B cell (primary cell): ENCODE data around the gene ARPP21. TPM values are rescaled to one million over a fixed set of nuclear protein-coding genes. Genes with fewer than 3 reads are reported as not detected.

Experiments
- ATAC-seq: fragments of 200-7000 bp; cut with Tn5 transposase; one replicate; pipeline ENCODE4 v1.10.0; 2021; ENCODE audit warnings: low read depth, mild to moderate bottlenecking, moderate number of reproducible peaks, moderate library complexity
- CTCF ChIA-PET: fragments of 350-600 bp; sonication (Branson Sonifier 250); formaldehyde crosslinking; loops from one replicate; lab custom pipeline; 2021; ENCODE audit warnings: antibody characterized with exemption, inconsistent platforms; lab: Charles Lee
- POLR2A ChIA-PET: fragments of 350-600 bp; sonication (Branson Sonifier 250); formaldehyde crosslinking; loops from one replicate; lab custom pipeline; 2021; ENCODE audit warnings: antibody characterized with exemption; lab: Charles Lee
- DNase-seq: peaks from one replicate; pipeline ENCODE4 v3.0.0; 2013
- H2AFZ ChIP-seq: 2 replicates; pipeline ENCODE4 v1.6.1; 2012; ENCODE audit warnings: mild to moderate bottlenecking, low read depth, low read length; ENCODE audit not compliant: insufficient read depth, poor library complexity, severe bottlenecking
- H3K27ac ChIP-seq, 2 donors: 1 replicate in 1 of 2; 2 replicates in 1 of 2; pipeline ENCODE4 v1.5.1; 2012 to 2013; ENCODE audit warnings: low read length in 2 of 2, mild to moderate bottlenecking in 2 of 2, moderate library complexity in 1 of 2
- H3K27me3 ChIP-seq, 4 experiments: fragments of 200-600 bp in 1 of 4; sonication (generic) in 1 of 4; replicated peaks in 1 of 4; 1 replicate in 2 of 4; 2 replicates in 2 of 4; pipeline versions ENCODE4 v1.6.1 to v1.7.0; 2013 to 2016; ENCODE audit warnings: low read length in 3 of 4, mild to moderate bottlenecking in 2 of 4, mixed read lengths in 1 of 4, moderate library complexity in 1 of 4; ENCODE audit not compliant: insufficient read depth in 4 of 4, control insufficient read depth in 3 of 4; ENCODE audit errors: control extremely low read depth in 1 of 4
- H3K36me3 ChIP-seq, 2 experiments: replicated peaks in 1 of 2; 1 replicate in 1 of 2; 2 replicates in 1 of 2; pipeline versions ENCODE4 v1.6.1 to v1.7.1; 2013; ENCODE audit warnings: low read length in 1 of 2; ENCODE audit not compliant: insufficient read depth in 2 of 2, control insufficient read depth in 1 of 2; ENCODE audit errors: control extremely low read depth in 1 of 2, extremely low read depth in 1 of 2
- H3K4me1 ChIP-seq, 2 donors: fragments of 200-600 bp in 1 of 2; sonication (generic) in 1 of 2; 1 replicate in 1 of 2; 2 replicates in 1 of 2; pipeline versions ENCODE4 v1.5.1 to v1.6.1; 2013 to 2017; ENCODE audit warnings: low read length in 2 of 2; ENCODE audit not compliant: control insufficient read depth in 2 of 2, insufficient read depth in 2 of 2
- H3K4me2 ChIP-seq: replicated peaks from 2 replicates; pipeline ENCODE3; 2012; ENCODE audit warnings: mild to moderate bottlenecking, low read depth, low read length; ENCODE audit not compliant: poor library complexity, severe bottlenecking
- H3K4me3 ChIP-seq, 5 experiments: fragments of 200-600 bp in 1 of 5; sonication (generic) in 1 of 5; 1 replicate in 3 of 5; 2 replicates in 2 of 5; pipeline versions ENCODE4 v1.5.1 to v1.7.0; 2011 to 2016; ENCODE audit warnings: low read length in 4 of 5, mild to moderate bottlenecking in 4 of 5, low read depth in 2 of 5, control low read depth in 1 of 5, moderate library complexity in 1 of 5; ENCODE audit not compliant: insufficient read depth in 1 of 5; ENCODE audit errors: control extremely low read depth in 1 of 5, extremely low read depth in 1 of 5
- H3K79me2 ChIP-seq: fragments of 200-600 bp; sonication (generic); one replicate; pipeline ENCODE4 v1.6.0; 2016; ENCODE audit warnings: low read length; ENCODE audit not compliant: control insufficient read depth, insufficient read depth
- H3K9ac ChIP-seq: fragments of 200-600 bp; sonication (generic); 2 replicates; pipeline ENCODE4 v1.6.1; 2017; ENCODE audit warnings: mild to moderate bottlenecking, low read length, moderate library complexity
- H3K9me3 ChIP-seq, 3 donors: one replicate each; pipeline versions ENCODE4 v1.6.1 to v1.7.1; 2013; ENCODE audit warnings: low read length in 2 of 3; ENCODE audit not compliant: control insufficient read depth in 2 of 3, insufficient read depth in 1 of 3; ENCODE audit errors: control extremely low read depth in 1 of 3
- H4K20me1 ChIP-seq: 2 replicates; pipeline ENCODE4 v1.6.0; 2012; ENCODE audit warnings: mild to moderate bottlenecking, low read length; ENCODE audit not compliant: insufficient read depth, control insufficient read depth, poor library complexity, severe bottlenecking
- H3K27ac Mint-ChIP-seq: one replicate; pipeline ENCODE4 v1.8.0; 2021; ENCODE audit warnings: mixed read lengths
- H3K27me3 Mint-ChIP-seq: one replicate; pipeline ENCODE4 v1.8.0; 2021; ENCODE audit warnings: mixed read lengths
- H3K4me1 Mint-ChIP-seq: one replicate; pipeline ENCODE4 v1.8.0; 2021; ENCODE audit warnings: mixed read lengths
- H3K4me3 Mint-ChIP-seq: one replicate; pipeline ENCODE4 v1.8.0; 2021; ENCODE audit warnings: mixed read lengths
- H3K9me3 Mint-ChIP-seq: one replicate; pipeline ENCODE4 v1.8.0; 2022; ENCODE audit warnings: mixed read lengths; ENCODE audit not compliant: insufficient read depth
- EZH2 ChIP-seq: IDR thresholded peaks from 2 replicates; pipeline ENCODE4 v1.6.1; 2012; ENCODE audit warnings: borderline replicate concordance, low read depth, mild to moderate bottlenecking, moderate library complexity, low read length; ENCODE audit not compliant: insufficient read depth, poor library complexity, severe bottlenecking
- WGBS: methylation state at CpG from one replicate; pipeline ENCODE4 v1.1.5; 2013; ENCODE audit warnings: missing lambda C conversion rate; ENCODE audit not compliant: insufficient coverage; 5-methylcytosine and 5-hydroxymethylcytosine counted together
- intact Hi-C: fragments of 100-400 bp; cut with micrococcal nuclease; formaldehyde crosslinking; loops from one replicate; pipeline ENCODE4 v1.10.0; 2022
- polyA plus RNA-seq: library from polyadenylated mRNA; depleted of rRNA; stranded (reverse); fragments of >200 nt; gene quantifications from 2 replicates; pipeline ENCODE4 v1.2.3, GENCODE V29; 2012
- total RNA-seq, 2 donors: library from RNA; stranded (reverse); fragments of 120-200 nt in 1 of 2; gene quantifications; 1 replicate in 1 of 2; 2 replicates in 1 of 2; pipeline versions ENCODE4 v1.2.3 to v1.2.4, GENCODE V29; 2013 to 2022
- TF ChIP-seq, protein P1 (sequence below): fragments of 200-600 bp; IDR thresholded peaks from one replicate; pipeline ENCODE4 v1.8.0; 2022; ENCODE audit warnings: antibody characterized with exemption, mild to moderate bottlenecking

ARPP21 gene
- total and polyA plus RNA-seq, 2 donors (not counting 1 experiment from before 2014, with no cell fraction given): 0.10 TPM; not detected in 1

DNA sequence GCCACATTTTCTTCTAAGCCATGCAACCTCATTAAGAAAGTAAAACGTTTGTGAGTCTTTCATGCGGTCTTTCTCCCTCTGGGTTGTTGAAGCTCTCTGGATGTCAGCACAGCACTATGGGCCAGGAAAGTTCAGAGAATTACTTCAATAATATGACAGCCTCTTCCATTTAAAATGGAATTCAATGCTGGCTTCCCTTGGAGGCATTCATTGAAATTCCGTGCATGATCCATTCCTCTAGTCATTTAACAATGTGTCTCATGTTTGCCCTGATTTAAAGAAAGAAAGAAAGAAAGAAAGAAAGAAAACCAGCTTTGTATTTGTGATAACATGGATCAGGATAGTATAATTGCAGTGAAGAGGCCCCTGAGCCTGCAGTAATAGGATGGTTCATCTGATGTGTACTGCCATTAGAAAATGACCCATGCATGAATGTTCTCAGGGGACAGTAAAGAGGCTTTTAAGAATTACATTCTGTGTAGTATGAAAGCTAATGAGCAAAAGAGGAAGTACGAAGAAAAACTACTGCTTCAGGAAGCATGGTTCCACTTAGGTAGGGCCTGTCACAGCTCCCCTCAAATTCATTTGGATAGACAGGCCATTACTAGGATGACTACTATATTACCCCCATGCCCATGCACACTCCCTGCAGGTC, 146.0 kb downstream of the ARPP21 start:
- Histone ChIP-seq H2AFZ (no peak overlapping the region), H3K4me2 (peak overlapping the region; percentile 9), H3K9me3 (no peaks in the 10 kb centered on the region), H3K79me2 (no peaks in the 10 kb centered on the region), H4K20me1 (no peaks in the 10 kb centered on the region), H3K27ac (no peak overlapping the region), H3K27me3 (no peaks in the 10 kb centered on the region), H3K4me3 (no peak overlapping the region), H3K9ac (no peak overlapping the region), H3K36me3 (no peaks in the 10 kb centered on the region), H3K4me1 (peaks cover 7 to 8% of the 10 kb centered on the region in 2 donors)
- Mint-ChIP-seq H3K4me3 (peak overlapping the region; percentile 10), H3K27ac (peak overlapping the region; percentile 64), H3K4me1 (peaks cover 7% of the 10 kb centered on the region), H3K27me3 (no peaks in the 10 kb centered on the region), H3K9me3 (no peaks in the 10 kb centered on the region)
- TF ChIP-seq, protein P1, sequence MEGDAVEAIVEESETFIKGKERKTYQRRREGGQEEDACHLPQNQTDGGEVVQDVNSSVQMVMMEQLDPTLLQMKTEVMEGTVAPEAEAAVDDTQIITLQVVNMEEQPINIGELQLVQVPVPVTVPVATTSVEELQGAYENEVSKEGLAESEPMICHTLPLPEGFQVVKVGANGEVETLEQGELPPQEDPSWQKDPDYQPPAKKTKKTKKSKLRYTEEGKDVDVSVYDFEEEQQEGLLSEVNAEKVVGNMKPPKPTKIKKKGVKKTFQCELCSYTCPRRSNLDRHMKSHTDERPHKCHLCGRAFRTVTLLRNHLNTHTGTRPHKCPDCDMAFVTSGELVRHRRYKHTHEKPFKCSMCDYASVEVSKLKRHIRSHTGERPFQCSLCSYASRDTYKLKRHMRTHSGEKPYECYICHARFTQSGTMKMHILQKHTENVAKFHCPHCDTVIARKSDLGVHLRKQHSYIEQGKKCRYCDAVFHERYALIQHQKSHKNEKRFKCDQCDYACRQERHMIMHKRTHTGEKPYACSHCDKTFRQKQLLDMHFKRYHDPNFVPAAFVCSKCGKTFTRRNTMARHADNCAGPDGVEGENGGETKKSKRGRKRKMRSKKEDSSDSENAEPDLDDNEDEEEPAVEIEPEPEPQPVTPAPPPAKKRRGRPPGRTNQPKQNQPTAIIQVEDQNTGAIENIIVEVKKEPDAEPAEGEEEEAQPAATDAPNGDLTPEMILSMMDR: no peak
- no peak for TF ChIP-seq EZH2
- ATAC-seq: peak; percentile 43
- WGBS: no CpG with 5 or more reads among the region's 4 CpGs
- peak; percentile 13 for DNase-seq
- ChIA-PET POLR2A (no interaction called here), CTCF (no interaction called here)
- intact Hi-C loops: no loop called here

DNA sequence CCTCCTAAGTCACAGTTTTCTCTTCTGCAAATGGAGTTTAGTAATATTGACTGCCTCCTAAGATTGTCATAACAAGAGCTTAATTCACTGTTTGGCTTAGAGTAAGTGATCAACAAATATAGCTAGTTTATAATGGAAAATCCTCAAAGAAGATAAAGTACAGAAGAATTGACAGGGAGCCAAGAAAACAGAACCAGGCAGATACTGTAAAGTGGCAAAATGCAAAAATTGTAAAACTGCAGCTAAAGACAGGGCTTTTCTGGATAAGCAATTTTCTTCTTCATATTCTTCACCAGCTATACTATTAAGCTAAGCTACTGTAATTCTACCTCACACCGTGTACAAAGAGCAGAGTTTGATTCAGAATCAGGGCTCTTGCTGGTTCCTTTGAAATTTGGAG, 148.6 kb downstream of the ARPP21 start:
- H3K79me2 ChIP-seq: no peaks in the 10 kb centered on the region
- peaks cover 7 to 8% of the 10 kb centered on the region in 2 donors for H3K4me1 ChIP-seq
- no peaks in the 10 kb centered on the region for H3K27me3 ChIP-seq
- ChIA-PET POLR2A (no interaction called here), CTCF (no interaction called here)
- Mint-ChIP-seq H3K4me3 (no peak overlapping the region), H3K9me3 (no peaks in the 10 kb centered on the region), H3K4me1 (peaks cover 7% of the 10 kb centered on the region), H3K27ac (no peak overlapping the region), H3K27me3 (no peaks in the 10 kb centered on the region)
- H3K4me2 ChIP-seq: no peak overlapping the region
- DNase-seq: no peak
- no peaks in the 10 kb centered on the region for H4K20me1 ChIP-seq
- no CpG with 5 or more reads among the region's 1 CpG for WGBS
- no peak overlapping the region for H2AFZ ChIP-seq
- no peaks in the 10 kb centered on the region for H3K9me3 ChIP-seq
- no peaks in the 10 kb centered on the region for H3K36me3 ChIP-seq
- TF ChIP-seq EZH2: no peak
- TF ChIP-seq, protein P1: no peak
- no peak overlapping the region for H3K4me3 ChIP-seq
- ATAC-seq: no peak
- no peak overlapping the region for H3K27ac ChIP-seq
- no peak overlapping the region for H3K9ac ChIP-seq
- intact Hi-C loops: no loop called here
